ENCODE measurements around the gene ARHGAP22. TPM values are rescaled to one million over a fixed set of nuclear protein-coding genes. Genes with fewer than 3 reads are reported as not detected.

ARHGAP22 gene
- total RNA-seq, 6 donors from 2014 or later: 1.4 to 25.1 (median 7.1) TPM

DNA sequence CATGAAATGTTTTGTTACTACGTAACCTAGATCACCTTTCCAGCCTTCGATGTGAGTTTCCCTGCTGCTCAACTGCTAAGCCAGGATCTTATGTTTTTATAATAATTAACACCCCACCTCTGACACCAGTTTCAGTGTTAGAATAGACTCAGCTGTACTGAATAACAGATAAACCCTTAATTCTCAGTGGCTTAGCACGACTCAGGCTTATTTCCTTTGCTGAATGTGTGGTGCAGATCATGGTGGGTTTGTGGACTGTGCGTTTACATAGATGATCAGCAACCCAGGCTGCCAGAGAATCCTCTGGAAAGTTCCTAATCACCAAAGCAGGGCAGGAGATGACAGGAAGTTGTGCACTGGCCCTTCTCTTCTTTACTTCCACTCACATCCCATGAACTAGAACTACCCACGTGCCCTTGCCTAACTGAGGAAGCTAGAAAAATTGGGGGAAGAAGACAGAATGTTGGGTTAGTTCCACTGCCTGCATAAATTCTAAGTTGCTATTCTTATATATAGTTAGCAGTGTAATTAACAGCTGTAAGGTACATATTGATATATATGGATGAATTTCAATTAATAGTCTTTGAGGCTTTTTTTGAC, 186.6 kb downstream of the ARHGAP22 start:
- WGBS, 2 donors: 81 to 85% methylated on average over 5 of the region's 5 CpGs
- ATAC-seq (ENCODE audit: low FRiP score in 2 of 2) (no peak), DNase-seq (no peak)
- Histone ChIP-seq H3K4me1 (peaks cover 0 to 3% (median 0%) of the 10 kb centered on the region in 4 donors), H3K9me3 (no peaks in the 10 kb centered on the region), H3K27ac (no peak overlapping the region), H3K36me3 (peaks cover 0 to 2% (median 0%) of the 10 kb centered on the region in 4 donors), H3K27me3 (no peaks in the 10 kb centered on the region), H3K4me3 (no peak overlapping the region)
- TF ChIP-seq, protein P1, sequence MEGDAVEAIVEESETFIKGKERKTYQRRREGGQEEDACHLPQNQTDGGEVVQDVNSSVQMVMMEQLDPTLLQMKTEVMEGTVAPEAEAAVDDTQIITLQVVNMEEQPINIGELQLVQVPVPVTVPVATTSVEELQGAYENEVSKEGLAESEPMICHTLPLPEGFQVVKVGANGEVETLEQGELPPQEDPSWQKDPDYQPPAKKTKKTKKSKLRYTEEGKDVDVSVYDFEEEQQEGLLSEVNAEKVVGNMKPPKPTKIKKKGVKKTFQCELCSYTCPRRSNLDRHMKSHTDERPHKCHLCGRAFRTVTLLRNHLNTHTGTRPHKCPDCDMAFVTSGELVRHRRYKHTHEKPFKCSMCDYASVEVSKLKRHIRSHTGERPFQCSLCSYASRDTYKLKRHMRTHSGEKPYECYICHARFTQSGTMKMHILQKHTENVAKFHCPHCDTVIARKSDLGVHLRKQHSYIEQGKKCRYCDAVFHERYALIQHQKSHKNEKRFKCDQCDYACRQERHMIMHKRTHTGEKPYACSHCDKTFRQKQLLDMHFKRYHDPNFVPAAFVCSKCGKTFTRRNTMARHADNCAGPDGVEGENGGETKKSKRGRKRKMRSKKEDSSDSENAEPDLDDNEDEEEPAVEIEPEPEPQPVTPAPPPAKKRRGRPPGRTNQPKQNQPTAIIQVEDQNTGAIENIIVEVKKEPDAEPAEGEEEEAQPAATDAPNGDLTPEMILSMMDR (IDR thresholded peaks at IDR 0.05): no peak
- no peak for TF ChIP-seq POLR2A (IDR thresholded peaks at IDR 0.05)
- no peak for TF ChIP-seq EP300 (IDR thresholded peaks at IDR 0.05)
- no peak for TF ChIP-seq POLR2AphosphoS5 (IDR thresholded peaks at IDR 0.05)

DNA sequence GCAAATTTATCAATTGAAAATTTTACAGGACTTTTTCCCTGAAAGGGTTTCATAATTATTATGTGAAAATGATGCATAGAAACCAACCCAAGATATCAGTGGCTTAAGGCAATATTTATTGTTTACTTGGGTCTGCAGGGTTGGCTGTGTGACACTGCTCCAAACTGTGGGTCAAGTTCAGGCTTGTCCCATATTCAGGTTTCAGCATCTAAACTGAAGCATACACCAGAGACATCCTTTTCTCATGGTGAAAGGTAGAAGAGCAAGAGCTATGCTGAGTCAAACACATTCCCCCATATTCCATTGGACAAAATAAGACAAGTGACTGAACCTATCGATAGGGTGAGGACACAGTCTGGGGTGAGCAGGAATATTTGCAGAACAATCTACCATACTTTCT, 187.5 kb downstream of the ARHGAP22 start:
- no peak overlapping the region for H3K27ac ChIP-seq
- TF ChIP-seq POLR2A (IDR thresholded peaks at IDR 0.05) (no peak), EP300 (IDR thresholded peaks at IDR 0.05) (no peak), POLR2AphosphoS5 (IDR thresholded peaks at IDR 0.05) (no peak)
- TF ChIP-seq, protein P1 (IDR thresholded peaks at IDR 0.05): no peak
- WGBS, 2 donors: 90 to 100% methylated on average over 1 of the region's 1 CpG
- H3K4me3 ChIP-seq: no peak overlapping the region
- H3K36me3 ChIP-seq: peaks cover 0 to 11% (median 3%) of the 10 kb centered on the region in 4 donors
- DNase-seq (no peak), ATAC-seq (ENCODE audit: low FRiP score in 2 of 2) (no peak)
- H3K27me3 ChIP-seq: no peaks in the 10 kb centered on the region
- peaks cover 0 to 3% (median 0%) of the 10 kb centered on the region in 4 donors for H3K4me1 ChIP-seq
- peaks cover 0 to 7% (median 4%) of the 10 kb centered on the region in 4 donors for H3K9me3 ChIP-seq

- peaks cover 0 to 17% (median 4%) of the 10 kb centered on the region in 4 donors for H3K36me3 ChIP-seq
- WGBS, 2 donors: 83 to 87% methylated on average over 2 of the region's 2 CpGs
- H3K27ac ChIP-seq: no peak overlapping the region
- TF ChIP-seq, protein P1 (IDR thresholded peaks at IDR 0.05): no peak
- TF ChIP-seq EP300 (IDR thresholded peaks at IDR 0.05) (no peak), POLR2AphosphoS5 (IDR thresholded peaks at IDR 0.05) (no peak), POLR2A (IDR thresholded peaks at IDR 0.05) (no peak)
- H3K9me3 ChIP-seq: peaks cover 0 to 13% (median 9%) of the 10 kb centered on the region in 4 donors
- peaks cover 0 to 3% (median 0%) of the 10 kb centered on the region in 4 donors for H3K4me1 ChIP-seq
- H3K4me3 ChIP-seq: no peak overlapping the region
- H3K27me3 ChIP-seq: no peaks in the 10 kb centered on the region
- ATAC-seq (ENCODE audit: low FRiP score in 2 of 2): no peak
- DNase-seq: no peak
Observed at GRCh38 chr10:48416584-48417232, 188.2 kb downstream of the ARHGAP22 start.

GRCh38 chr10:48414778-48415177, 190.1 kb downstream of the ARHGAP22 start:
- ATAC-seq (ENCODE audit: low FRiP score in 2 of 2): no peak
- Histone ChIP-seq H3K4me3 (no peak overlapping the region), H3K27ac (no peak overlapping the region), H3K9me3 (peaks cover 0 to 13% (median 10%) of the 10 kb centered on the region in 4 donors), H3K27me3 (no peaks in the 10 kb centered on the region), H3K4me1 (peaks cover 0 to 3% (median 0%) of the 10 kb centered on the region in 4 donors), H3K36me3 (peaks cover 0 to 28% (median 6%) of the 10 kb centered on the region in 4 donors)
- WGBS, 2 donors: 93 to 97% methylated on average over 1 of the region's 1 CpG
- no peak for DNase-seq
- no peak for TF ChIP-seq POLR2AphosphoS5 (IDR thresholded peaks at IDR 0.05)
- TF ChIP-seq EP300 (IDR thresholded peaks at IDR 0.05): no peak
- TF ChIP-seq, protein P1 (IDR thresholded peaks at IDR 0.05): no peak
- TF ChIP-seq POLR2A (IDR thresholded peaks at IDR 0.05): no peak

Data from upper lobe of left lung (tissue), 6 donors.